Stimulated activated CD8-positive, alpha-beta memory T cell treated with anti-CD3 and anti-CD28 coated beads, Interleukin-4, amount 100 ng/mL, for 4 hours (primary cell): ENCODE data around the gene OR2D3.
"Not testable (repeated sequence)": the region's sequence is repeated elsewhere in the genome, so short reads cannot be mapped to it uniquely, and the experiment has no call there.

Experiments used
- DNase-seq, 2 donors: peaks; one replicate each; pipeline ENCODE4 v3.0.0-alpha.2; 2020; ENCODE audit warnings: low read depth in 2 of 2, low spot score in 1 of 2

OR2D3 gene, protein sequence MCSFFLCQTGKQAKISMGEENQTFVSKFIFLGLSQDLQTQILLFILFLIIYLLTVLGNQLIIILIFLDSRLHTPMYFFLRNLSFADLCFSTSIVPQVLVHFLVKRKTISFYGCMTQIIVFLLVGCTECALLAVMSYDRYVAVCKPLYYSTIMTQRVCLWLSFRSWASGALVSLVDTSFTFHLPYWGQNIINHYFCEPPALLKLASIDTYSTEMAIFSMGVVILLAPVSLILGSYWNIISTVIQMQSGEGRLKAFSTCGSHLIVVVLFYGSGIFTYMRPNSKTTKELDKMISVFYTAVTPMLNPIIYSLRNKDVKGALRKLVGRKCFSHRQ

GRCh38 chr11:6920702-6921101 is at the start of gene OR2D3:
Gene OR2D3, plus strand, starts transcription at chr11:6921002. Its CDS starts 0 bp downstream, at chr11:6921002.
- DNase-seq, result no peak

DNA sequence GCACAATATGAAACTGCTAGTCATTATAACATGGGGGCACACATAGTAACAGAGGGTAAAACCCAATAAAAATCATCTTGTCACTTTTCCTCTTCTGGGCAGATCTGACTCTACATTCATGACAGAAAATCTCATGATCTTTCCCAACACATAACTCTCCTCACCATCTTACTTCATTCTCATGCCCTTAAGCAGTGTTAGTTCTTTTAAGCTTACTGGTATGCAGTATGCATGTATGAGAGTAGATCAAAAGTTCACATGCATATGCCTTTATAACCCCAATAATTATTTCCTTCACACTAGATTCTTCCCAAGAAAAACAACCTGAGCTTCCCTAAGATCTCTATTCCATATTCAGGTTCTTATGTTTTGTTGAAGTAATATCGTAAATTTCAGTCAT is 49.5 kb upstream of the OR2D3 start:
- no peak for DNase-seq

GRCh38 chr11:6875761-6876160 is 45.0 kb upstream of the OR2D3 start:
- DNase-seq, result no peak

DNA sequence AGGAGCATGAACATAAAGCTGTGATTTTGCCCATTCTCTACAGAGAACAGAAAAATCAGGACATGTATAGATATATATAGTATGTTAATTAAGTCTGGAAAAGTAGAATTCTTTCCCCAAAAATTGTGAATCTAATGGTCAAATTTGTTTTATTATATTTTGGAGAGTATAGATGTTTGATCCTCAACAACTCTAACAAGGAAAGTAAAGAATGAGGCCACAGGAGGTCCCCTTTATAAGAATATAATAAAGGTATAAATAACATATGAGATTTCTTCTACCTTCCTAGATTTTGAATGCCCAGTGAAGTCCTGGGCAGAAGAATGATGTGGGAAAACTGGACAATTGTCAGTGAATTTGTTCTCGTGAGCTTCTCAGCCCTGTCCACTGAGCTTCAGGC is 44.5 kb upstream of the OR2D3 start, which contains the start of gene OR10A4:
TSS of gene OR10A4 (plus strand) at position 301 of the 400 bp plus-strand sequence. CDS start at position 324, 23 bp downstream.
- no peak for DNase-seq

GRCh38 chr11:6876914-6877313 is 43.9 kb upstream of the OR2D3 start:
- DNase-seq, result no peak

DNA sequence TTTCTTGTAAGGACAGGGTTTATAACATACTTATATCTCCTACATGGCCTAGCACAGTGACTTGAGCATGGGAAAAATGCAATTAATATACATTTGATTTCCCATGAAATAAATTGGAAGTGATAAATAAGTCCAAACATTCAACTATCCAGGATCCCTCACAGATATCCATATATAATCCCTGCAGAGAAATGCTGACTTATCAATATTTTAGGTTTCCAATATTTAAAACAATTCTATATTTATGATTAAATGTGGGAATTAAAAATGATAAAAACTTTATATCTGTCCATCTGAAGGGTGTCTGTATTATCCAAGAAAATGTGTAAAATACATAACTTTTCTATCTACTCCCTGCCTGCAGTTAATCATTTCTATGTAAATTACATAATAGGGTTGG is 38.1 kb upstream of the OR2D3 start:
- DNase-seq, result no peak

- DNase-seq, result not testable (repeated sequence)
Observed at GRCh38 chr11:6887711-6888110, 33.1 kb upstream of the OR2D3 start.

GRCh38 chr11:6888830-6889229 is 32.0 kb upstream of the OR2D3 start:
- no peak for DNase-seq

DNA sequence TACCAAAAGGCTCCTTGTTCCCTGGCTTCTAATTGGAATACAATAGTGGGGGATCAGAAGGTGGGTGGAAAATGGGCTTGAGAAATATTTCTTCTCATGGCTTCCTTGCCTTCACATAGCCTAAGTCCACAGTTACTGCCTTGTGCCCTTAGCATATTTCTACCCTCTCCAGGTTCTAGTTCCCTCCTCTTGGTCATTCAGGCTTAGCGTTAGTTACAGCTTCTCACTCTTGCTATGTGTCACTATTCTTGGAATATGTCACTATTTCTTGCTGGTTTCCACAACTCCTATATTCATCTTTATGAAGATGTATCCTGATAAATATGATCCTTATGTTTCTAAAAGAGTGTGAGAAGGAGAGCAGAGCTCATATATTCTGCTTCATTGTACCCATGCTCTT is 31.0 kb upstream of the OR2D3 start:
- no peak for DNase-seq

- no peak for DNase-seq
Observed at GRCh38 chr11:6892400-6892799, 28.4 kb upstream of the OR2D3 start, which contains the start of gene OR2D2. Gene OR2D2, minus strand, starts transcription at chr11:6892500. Its CDS starts 0 bp downstream, at chr11:6892500.

DNA sequence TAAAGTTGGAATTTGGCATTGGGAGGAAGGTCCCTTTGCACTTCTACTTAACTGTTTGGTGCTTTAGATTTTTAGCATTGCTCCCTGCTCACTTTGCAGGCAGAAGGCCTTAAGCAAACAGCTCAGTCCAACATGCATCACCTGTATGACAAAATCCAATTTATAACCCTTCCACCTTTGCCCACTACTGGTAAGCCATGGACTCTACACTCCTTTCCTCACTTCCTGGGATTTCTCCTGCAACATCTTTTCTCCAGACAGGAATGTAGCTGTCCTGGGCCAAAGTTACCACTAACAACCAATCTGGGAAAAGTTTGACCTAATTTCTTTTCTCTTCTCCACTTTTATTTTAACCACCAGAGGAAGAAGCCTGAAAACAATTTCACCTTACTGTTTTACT is 26.7 kb upstream of the OR2D3 start:
- DNase-seq, result no peak

DNA sequence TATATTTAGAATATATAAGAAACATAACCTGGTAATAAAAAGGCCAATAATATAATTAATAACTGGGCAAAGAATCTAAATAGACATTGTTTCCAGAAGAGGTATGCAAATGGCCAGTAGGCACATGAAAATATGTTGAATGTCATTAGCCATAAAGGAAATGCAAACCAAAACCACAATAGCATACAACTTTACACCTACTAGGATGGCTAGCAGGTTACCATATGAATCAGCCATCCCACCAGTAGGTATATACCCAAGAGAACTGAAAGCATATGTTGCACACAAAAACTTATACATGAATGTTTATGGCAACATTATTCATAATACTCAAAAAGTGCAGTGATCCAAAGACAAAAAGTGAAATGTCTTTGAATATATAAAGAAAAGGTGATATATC is 25.8 kb upstream of the OR2D3 start:
- DNase-seq, result no peak

- DNase-seq, result no peak
Observed at GRCh38 chr11:6898911-6899310, 21.9 kb upstream of the OR2D3 start.

DNA sequence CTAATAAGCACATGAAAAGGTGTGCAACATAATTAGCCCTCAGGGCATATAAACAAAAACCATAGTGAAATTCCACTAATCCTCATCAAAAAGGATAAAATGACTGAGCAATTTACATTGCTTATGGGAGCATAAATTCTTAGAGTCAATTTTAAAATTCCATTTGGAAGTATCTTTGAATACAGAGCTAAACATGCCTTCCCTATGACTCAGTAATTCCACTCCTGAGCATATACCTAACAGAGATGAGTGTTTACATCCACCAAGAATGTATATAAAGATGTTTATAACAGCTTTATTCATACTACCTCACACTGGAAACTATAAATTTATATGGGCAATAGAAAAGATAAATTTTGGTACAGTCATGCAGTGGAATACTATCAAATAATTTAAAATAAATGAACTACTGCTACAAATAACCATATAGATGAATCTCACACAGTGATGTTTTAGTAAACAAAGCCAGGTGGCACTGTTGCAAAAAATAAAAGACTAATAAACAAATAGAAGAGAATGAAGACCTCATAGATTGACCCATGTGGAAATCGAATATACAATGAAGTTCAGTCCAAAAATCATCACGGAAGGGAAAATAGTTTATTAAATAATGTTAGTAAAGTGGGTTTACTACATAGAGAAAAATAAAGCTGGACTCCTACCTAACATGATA is 20.3 kb upstream of the OR2D3 start:
- no peak for DNase-seq

GRCh38 chr11:6904804-6905203 is 16.0 kb upstream of the OR2D3 start:
- DNase-seq, result not testable (repeated sequence)

- no peak for DNase-seq
Observed at GRCh38 chr11:6911378-6911777, 9.4 kb upstream of the OR2D3 start.

DNA sequence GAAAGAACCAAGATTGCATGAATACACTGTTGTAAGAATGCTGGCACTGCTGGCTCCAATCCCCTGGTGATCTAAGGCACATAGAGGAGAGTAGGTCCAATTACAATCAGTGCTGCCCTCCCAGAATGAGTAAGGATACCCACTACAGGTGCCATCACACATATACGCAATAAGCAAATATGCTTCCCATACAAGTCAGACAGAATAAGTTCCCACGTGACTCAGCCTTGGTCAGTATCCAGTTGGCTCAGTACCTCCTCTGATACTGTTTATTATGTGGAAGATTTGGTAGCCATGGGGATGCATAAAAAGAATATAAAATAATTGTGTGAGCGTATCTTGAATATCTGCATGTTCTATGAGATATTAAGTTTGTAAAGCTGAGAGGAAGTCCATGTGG is 8.9 kb upstream of the OR2D3 start:
- DNase-seq, result no peak

DNA sequence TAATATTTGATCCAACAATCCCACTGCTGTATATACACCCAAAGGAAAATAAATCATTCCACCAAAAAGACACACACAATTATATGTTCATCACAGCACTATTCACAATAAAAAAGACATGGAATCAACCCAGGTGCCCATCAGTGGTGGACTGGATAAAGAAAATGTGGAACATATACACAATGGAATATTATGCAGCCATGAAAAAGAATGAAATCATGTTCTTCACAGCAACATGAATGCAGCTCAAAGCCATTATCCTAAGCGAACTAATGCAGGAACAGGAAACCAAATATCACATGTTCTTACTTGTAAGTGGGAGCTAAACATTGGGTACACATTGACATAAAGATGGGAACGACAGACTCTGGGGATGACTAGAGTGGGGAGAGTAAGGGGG is 1.1 kb upstream of the OR2D3 start:
- no peak for DNase-seq

GRCh38 chr11:6925007-6925577 is 4.3 kb downstream of the OR2D3 start:
- DNase-seq, result no peak

DNA sequence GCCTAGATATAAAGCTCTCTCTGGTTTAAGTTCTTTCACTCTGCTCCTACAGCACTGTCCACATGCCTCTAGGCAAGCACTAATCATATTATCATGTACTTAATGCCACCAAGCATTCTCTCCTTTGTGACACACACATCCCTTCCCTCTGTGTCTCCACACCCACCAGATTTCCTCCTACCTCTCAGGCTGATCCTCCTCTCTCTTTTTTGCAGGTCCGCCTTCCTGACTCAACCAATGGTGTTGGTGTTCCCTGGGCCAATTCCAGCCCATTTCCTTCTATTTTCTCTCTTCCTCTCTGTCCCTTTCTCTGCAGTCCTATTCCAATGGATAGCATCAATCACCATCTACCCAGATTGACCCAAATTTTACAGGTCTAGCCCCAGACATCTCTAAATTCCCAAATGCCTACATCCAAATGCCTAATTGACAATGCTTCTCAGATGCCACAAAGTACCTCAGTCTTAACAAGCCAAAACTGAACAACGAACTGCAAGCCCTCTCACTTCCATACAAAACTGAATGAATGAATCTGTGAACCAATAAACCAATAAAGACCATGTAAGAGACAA is 4.9 kb downstream of the OR2D3 start:
- DNase-seq, result no peak

GRCh38 chr11:6926208-6927029 is 5.6 kb downstream of the OR2D3 start, which contains the start of gene ZNF215:
Gene ZNF215, plus strand, starts transcription at chr11:6926426. Its CDS starts 5,847 bp downstream, at chr11:6932273.
- peak in 1 of 2 donors; percentile 2 for DNase-seq
